HepG2 (cell line): ENCODE measurements around the gene NAA38. TPM values are rescaled to one million over a fixed set of nuclear protein-coding genes. Genes with fewer than 3 reads are reported as not detected.
A peak's percentile ranks its signal among the peaks of the same experiment; 100 is the strongest.

Source experiments
- CEBPG ChIP-seq: IDR thresholded peaks from 2 replicates; pipeline ENCODE4 v1.6.1; 2016
- GABPA ChIP-seq, 2 experiments: IDR thresholded peaks; 2 replicates each; pipeline ENCODE4 v1.6.1; 2011 to 2016; ENCODE audit warnings: low read depth in 2 of 2, low read length in 1 of 2, missing biosample characterization in 1 of 2, missing genetic modification characterization in 1 of 2
- HMG20A ChIP-seq: IDR thresholded peaks from 2 replicates; pipeline ENCODE4 v1.6.1; 2016; ENCODE audit warnings: borderline replicate concordance
- MBNL3 ChIP-seq: fragments of 250-450 bp; sonication (Bioruptor Pico); conservative IDR thresholded peaks from 2 replicates; pipeline ENCODE4 v1.8.0; 2022; ENCODE audit warnings: mild to moderate bottlenecking, inconsistent platforms
- MTF1 ChIP-seq: sonication (generic); formaldehyde crosslinking; IDR thresholded peaks from 2 replicates; pipeline ENCODE4 v1.5.0; 2020; ENCODE audit warnings: missing genetic modification reagents
- MXD4 ChIP-seq: IDR thresholded peaks from 2 replicates; pipeline ENCODE4 v1.6.1; 2016; ENCODE audit warnings: mild to moderate bottlenecking, missing biosample characterization, missing genetic modification reagents
- REPIN1 ChIP-seq: sonication (generic); formaldehyde crosslinking; IDR thresholded peaks from 2 replicates; pipeline ENCODE4 v1.8.0; 2022; ENCODE audit warnings: missing genetic modification reagents, low read depth, mild to moderate bottlenecking, borderline replicate concordance
- RFX3 ChIP-seq: IDR thresholded peaks from 2 replicates; pipeline ENCODE4 v1.6.1; 2016; ENCODE audit warnings: missing biosample characterization, missing genetic modification reagents
- ZBTB3 ChIP-seq: sonication (generic); formaldehyde crosslinking; IDR thresholded peaks from 2 replicates; pipeline ENCODE4 v1.4.0; 2020; ENCODE audit warnings: low read depth, mild to moderate bottlenecking, moderate library complexity, missing genetic modification reagents, borderline replicate concordance
- ZMYM3 ChIP-seq: sonication (generic); formaldehyde crosslinking; IDR thresholded peaks from 2 replicates; pipeline ENCODE4 v1.5.1; 2020; ENCODE audit warnings: mild to moderate bottlenecking, missing genetic modification reagents
- ZNF232 ChIP-seq: sonication (generic); formaldehyde crosslinking; IDR thresholded peaks from 2 replicates; pipeline ENCODE4 v1.4.0; 2020; ENCODE audit warnings: missing genetic modification reagents, borderline replicate concordance
- ZNF326 ChIP-seq: sonication (generic); formaldehyde crosslinking; IDR thresholded peaks from 2 replicates; pipeline ENCODE4 v1.4.0; 2020; ENCODE audit warnings: missing genetic modification reagents, borderline replicate concordance
- ZNF354B ChIP-seq: sonication (generic); formaldehyde crosslinking; IDR thresholded peaks from 2 replicates; pipeline ENCODE4 v1.8.0; 2022; ENCODE audit warnings: mild to moderate bottlenecking, missing genetic modification reagents
- ZNF547 ChIP-seq: sonication (generic); formaldehyde crosslinking; IDR thresholded peaks from 2 replicates; pipeline ENCODE4 v1.5.1; 2020; ENCODE audit warnings: mild to moderate bottlenecking, missing genetic modification reagents
- ZNF563 ChIP-seq: sonication (generic); formaldehyde crosslinking; IDR thresholded peaks from 2 replicates; pipeline ENCODE4 v1.8.0; 2022; ENCODE audit warnings: mild to moderate bottlenecking, moderate library complexity, missing genetic modification reagents
- ZNF674 ChIP-seq: sonication (generic); formaldehyde crosslinking; IDR thresholded peaks from 2 replicates; pipeline ENCODE4 v1.5.0; 2020; ENCODE audit warnings: low read depth, mild to moderate bottlenecking, missing genetic modification reagents
- ZNF841 ChIP-seq: sonication (generic); formaldehyde crosslinking; IDR thresholded peaks from 2 replicates; pipeline ENCODE4 v1.8.1; 2023; ENCODE audit warnings: missing genetic modification reagents, borderline replicate concordance
- polyA plus RNA-seq, 8 experiments: library from polyadenylated mRNA; depleted of rRNA in 3 of 8; stranded (reverse) in 7 of 8; unstranded in 1 of 8; fragments of >200 nt; fragmentation: Illumina TruSeq in 4 of 8; extraction: Trizol in 4 of 8; gene quantifications; 2 replicates each; pipeline versions ENCODE4 v1.2.1 to v1.2.3, GENCODE V29; 2011 to 2016; ENCODE audit warnings: low read depth in 4 of 8, missing spikeins in 1 of 8, mixed read lengths in 1 of 8; ENCODE audit not compliant: insufficient read depth in 1 of 8
- total RNA-seq, 5 experiments: library from RNA; depleted of rRNA; stranded (reverse); fragments of >200 nt; fragmentation: Illumina TruSeq; extraction: Trizol; gene quantifications; 2 replicates each; pipeline ENCODE4 v1.2.3, GENCODE V29; 2016; ENCODE audit warnings: low read depth in 1 of 5
- TF ChIP-seq, protein P1 (sequence below): IDR thresholded peaks from 2 replicates; pipeline ENCODE4 v1.6.1; 2012; ENCODE audit warnings: low read depth, low read length, improper control_type of control experiment
- TF ChIP-seq, protein P2 (sequence below): sonication (generic); formaldehyde crosslinking; IDR thresholded peaks from 2 replicates; pipeline ENCODE4 v1.9.0; 2021; ENCODE audit warnings: missing genetic modification reagents, mild to moderate bottlenecking, borderline replicate concordance
- TF ChIP-seq, protein P3 (sequence below): sonication (generic); formaldehyde crosslinking; IDR thresholded peaks from 2 replicates; pipeline ENCODE4 v1.5.0; 2020; ENCODE audit warnings: mild to moderate bottlenecking, missing genetic modification reagents, borderline replicate concordance
- TF ChIP-seq, protein P4 (sequence below): IDR thresholded peaks from 2 replicates; pipeline ENCODE4 v1.6.1; 2016; ENCODE audit warnings: mild to moderate bottlenecking, missing biosample characterization, missing genetic modification reagents

Gene NAA38
- total and polyA plus RNA-seq, 2 of the 13 experiments (the other 11 are each of a cell fraction or from before 2014, with no cell fraction given) = 46.9 to 91.6 TPM

DNA sequence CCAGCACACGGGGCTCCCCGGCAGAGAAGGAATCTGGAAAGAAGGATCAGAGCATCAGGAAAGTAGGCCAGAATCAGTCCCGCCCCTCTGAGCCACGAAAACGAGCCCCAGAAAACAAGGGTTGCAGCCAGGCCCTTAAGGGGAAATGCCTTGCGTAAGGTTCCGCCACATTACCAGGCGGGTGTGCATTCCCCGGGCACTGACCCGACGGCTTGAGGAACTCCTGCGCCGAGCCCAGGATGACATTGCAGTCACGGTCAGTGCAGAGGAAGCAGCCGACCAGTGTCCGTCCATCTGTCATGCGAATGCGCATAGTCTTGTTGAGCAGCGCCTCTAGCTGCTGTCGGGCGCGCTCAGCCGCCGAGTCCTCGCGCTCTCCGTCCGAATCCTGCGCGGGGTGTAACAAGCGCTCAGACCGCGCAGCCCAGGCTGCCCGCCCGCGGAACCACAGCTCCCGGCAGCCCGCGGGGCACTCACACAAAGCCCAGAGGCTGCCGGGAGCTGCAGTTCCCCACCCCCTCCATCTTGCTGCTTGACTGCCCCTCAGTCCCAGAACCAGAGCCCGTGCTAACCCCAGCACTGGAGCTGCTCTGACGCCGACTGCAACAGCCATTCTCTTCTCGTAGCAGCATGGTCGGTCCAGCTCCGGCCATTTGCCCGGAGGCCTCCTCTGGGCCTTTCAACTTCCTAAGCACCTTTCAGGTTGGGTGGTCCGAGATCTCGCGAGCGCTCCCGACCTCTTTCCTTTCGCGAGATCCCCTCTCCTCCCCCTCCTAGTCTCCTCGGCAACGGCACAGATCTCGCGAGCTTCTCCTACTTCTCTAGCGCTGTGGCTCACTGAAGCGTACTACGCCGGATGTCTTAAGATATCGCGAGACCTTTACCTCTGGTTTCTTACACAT is at the start of gene NAA38 (continued):
- no peak; the same call in 1 of the 2 replicates for TF ChIP-seq CEBPG (CRISPR knock-in tag)
- TF ChIP-seq ZNF841 (CRISPR knock-in tag) = no peak
- peak; percentile 73 for TF ChIP-seq RFX3 (CRISPR knock-in tag)
- TF ChIP-seq MXD4 (CRISPR knock-in tag) = 0 out of 2 replicates have a peak, but pooled peaks have one; percentile 61
- no peak for TF ChIP-seq ZNF326 (CRISPR knock-in tag)
- no peak for TF ChIP-seq ZBTB3 (CRISPR knock-in tag)
- TF ChIP-seq ZMYM3 (CRISPR knock-in tag) = no peak
- no peak for TF ChIP-seq MBNL3 (CRISPR knock-in tag)
- TF ChIP-seq, protein P1, sequence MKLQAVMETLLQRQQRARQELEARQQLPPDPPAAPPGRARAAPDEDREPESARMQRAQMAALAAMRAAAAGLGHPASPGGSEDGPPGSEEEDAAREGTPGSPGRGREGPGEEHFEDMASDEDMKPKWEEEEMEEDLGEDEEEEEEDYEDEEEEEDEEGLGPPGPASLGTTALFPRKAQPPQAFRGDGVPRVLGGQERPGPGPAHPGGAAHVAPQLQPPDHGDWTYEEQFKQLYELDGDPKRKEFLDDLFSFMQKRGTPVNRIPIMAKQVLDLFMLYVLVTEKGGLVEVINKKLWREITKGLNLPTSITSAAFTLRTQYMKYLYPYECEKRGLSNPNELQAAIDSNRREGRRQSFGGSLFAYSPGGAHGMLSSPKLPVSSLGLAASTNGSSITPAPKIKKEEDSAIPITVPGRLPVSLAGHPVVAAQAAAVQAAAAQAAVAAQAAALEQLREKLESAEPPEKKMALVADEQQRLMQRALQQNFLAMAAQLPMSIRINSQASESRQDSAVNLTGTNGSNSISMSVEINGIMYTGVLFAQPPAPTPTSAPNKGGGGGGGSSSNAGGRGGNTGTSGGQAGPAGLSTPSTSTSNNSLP = no peak
- no peak for TF ChIP-seq ZNF232 (CRISPR knock-in tag)
- TF ChIP-seq, protein P2, sequence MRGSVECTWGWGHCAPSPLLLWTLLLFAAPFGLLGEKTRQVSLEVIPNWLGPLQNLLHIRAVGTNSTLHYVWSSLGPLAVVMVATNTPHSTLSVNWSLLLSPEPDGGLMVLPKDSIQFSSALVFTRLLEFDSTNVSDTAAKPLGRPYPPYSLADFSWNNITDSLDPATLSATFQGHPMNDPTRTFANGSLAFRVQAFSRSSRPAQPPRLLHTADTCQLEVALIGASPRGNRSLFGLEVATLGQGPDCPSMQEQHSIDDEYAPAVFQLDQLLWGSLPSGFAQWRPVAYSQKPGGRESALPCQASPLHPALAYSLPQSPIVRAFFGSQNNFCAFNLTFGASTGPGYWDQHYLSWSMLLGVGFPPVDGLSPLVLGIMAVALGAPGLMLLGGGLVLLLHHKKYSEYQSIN = no peak
- TF ChIP-seq ZNF547 (CRISPR knock-in tag) = peak; percentile 37; the same call in 1 of the 2 replicates
- no peak for TF ChIP-seq ZNF674 (CRISPR knock-in tag)
- TF ChIP-seq, protein P3, sequence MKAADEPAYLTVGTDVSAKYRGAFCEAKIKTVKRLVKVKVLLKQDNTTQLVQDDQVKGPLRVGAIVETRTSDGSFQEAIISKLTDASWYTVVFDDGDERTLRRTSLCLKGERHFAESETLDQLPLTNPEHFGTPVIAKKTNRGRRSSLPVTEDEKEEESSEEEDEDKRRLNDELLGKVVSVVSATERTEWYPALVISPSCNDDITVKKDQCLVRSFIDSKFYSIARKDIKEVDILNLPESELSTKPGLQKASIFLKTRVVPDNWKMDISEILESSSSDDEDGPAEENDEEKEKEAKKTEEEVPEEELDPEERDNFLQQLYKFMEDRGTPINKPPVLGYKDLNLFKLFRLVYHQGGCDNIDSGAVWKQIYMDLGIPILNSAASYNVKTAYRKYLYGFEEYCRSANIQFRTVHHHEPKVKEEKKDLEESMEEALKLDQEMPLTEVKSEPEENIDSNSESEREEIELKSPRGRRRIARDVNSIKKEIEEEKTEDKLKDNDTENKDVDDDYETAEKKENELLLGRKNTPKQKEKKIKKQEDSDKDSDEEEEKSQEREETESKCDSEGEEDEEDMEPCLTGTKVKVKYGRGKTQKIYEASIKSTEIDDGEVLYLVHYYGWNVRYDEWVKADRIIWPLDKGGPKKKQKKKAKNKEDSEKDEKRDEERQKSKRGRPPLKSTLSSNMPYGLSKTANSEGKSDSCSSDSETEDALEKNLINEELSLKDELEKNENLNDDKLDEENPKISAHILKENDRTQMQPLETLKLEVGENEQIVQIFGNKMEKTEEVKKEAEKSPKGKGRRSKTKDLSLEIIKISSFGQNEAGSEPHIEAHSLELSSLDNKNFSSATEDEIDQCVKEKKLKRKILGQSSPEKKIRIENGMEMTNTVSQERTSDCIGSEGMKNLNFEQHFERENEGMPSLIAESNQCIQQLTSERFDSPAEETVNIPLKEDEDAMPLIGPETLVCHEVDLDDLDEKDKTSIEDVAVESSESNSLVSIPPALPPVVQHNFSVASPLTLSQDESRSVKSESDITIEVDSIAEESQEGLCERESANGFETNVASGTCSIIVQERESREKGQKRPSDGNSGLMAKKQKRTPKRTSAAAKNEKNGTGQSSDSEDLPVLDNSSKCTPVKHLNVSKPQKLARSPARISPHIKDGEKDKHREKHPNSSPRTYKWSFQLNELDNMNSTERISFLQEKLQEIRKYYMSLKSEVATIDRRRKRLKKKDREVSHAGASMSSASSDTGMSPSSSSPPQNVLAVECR (CRISPR knock-in tag) = peak; percentile 76
- no peak; the same call in 1 of the 2 replicates for TF ChIP-seq REPIN1 (CRISPR knock-in tag)
- TF ChIP-seq ZNF563 (CRISPR knock-in tag) = peak; percentile 27; the same call in 1 of the 2 replicates
- TF ChIP-seq ZNF354B (CRISPR knock-in tag) = no peak
- TF ChIP-seq, protein P4, sequence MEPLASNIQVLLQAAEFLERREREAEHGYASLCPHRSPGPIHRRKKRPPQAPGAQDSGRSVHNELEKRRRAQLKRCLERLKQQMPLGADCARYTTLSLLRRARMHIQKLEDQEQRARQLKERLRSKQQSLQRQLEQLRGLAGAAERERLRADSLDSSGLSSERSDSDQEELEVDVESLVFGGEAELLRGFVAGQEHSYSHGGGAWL (CRISPR knock-in tag) = peak; percentile 92
- no peak for TF ChIP-seq HMG20A
- TF ChIP-seq GABPA (IDR thresholded peaks at IDR 0.05; ENCODE audit: low read depth, low read length) = no peak
- peak; percentile 63 for TF ChIP-seq GABPA (CRISPR knock-in tag; IDR thresholded peaks at IDR 0.05; ENCODE audit: low read depth)
- TF ChIP-seq MTF1 (CRISPR knock-in tag) = no peak
